HG02884 (cell line): ENCODE data around the gene KRT75.
"Not testable (repeated sequence)": the region's sequence is repeated elsewhere in the genome, so short reads cannot be mapped to it uniquely, and the experiment has no call there.

Source experiments
- ATAC-seq: cut with Tn5 transposase; IDR thresholded peaks from one replicate; pipeline ENCODE4 v1.9.1; 2021; ENCODE audit warnings: mild to moderate bottlenecking, moderate library complexity; ENCODE audit not compliant: unreplicated experiment

The KRT75 gene

GRCh38 chr12:52434081-52434733 is at the start of gene KRT75:
Gene KRT75 (minus strand): TSS chr12:52434371. CDS start chr12:52434304, 67 bp downstream.
- ATAC-seq, result no peak

- ATAC-seq, result no peak
Measured at GRCh38 chr12:52480073-52480472, 45.9 kb upstream of the KRT75 start.

DNA sequence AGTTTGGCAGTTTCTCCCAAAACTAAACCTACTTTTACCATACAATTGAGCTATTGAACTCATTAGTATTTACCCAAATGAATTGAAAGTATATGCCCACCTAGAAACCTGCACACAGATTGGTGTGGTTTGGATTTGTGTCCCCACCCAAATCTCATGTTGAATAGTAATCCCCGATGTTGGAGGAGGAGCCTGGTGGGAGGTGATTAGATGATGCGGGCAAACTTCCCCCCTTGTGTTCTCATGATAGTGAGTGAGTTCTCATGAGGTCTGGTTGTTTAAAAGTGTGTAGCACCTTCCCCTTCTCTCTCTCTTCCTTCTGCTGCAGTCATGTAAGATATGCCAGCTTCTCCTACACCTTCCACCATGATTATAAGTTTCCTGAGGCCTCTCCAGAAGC is 43.5 kb upstream of the KRT75 start:
- ATAC-seq, result no peak

DNA sequence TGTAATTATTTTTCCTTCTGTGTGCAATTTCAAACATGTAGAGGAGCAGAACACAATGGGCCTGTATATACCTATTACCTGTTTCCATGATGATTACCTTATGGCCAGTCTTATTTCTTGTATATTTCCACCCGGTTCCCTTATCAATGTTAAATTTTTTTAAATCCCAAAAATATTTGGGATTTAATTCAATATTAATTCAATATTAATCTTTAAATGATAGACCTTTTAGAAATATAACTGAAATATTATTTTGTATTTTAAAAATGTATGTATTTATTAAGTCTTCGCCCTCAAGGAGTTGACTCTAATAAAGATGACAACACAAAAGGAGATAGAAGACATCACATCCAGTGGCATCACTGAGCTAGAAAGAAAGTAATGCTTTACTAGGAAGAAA is 40.0 kb upstream of the KRT75 start:
- no peak for ATAC-seq

GRCh38 chr12:52473768-52474167 is 39.6 kb upstream of the KRT75 start, which contains the start of gene KRT6C:
Gene KRT6C (minus strand): TSS chr12:52473805. CDS start chr12:52473737, 68 bp downstream.
- ATAC-seq, result no peak

DNA sequence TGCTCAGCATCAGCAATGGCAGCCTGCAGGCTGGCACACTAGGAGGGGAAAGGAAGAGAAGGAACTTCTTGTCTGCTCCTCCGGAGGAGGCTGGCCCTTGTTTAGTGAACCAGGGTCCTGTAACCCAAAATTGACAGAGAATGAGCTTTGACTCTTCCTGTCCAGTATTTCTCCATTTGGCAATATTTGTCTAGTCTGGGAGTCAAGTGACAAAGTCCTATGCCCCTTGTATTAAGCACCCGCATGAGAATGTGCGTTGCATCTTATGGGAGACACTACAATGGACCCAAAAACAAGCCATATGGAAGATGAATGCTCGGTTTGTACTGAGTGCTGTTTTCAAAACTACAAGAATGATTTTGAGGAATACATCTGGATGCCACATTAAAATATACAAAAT is 35.7 kb upstream of the KRT75 start:
- no peak for ATAC-seq

- no peak for ATAC-seq
Measured at GRCh38 chr12:52464897-52465296, 30.7 kb upstream of the KRT75 start.

DNA sequence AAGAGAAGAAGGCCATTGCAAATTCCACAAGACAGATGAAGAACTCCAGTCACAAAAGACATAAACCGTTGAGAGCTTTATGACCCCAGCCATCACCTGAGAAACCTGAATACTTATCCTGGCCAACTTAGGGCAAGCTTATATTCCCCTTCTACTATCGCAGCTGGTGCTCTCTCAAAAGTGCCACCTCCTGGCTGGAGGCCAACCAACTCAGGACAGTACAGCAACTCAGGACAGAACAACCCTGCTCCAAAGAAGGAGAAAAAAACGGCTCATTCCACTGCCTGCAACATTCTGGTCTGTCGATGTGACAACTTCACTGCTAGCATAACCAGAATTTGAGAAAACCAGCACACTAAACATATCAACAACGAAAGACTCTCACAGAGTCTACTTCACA is 27.5 kb upstream of the KRT75 start:
- no peak for ATAC-seq

- no peak for ATAC-seq
Measured at GRCh38 chr12:52458861-52459260, 24.7 kb upstream of the KRT75 start.

DNA sequence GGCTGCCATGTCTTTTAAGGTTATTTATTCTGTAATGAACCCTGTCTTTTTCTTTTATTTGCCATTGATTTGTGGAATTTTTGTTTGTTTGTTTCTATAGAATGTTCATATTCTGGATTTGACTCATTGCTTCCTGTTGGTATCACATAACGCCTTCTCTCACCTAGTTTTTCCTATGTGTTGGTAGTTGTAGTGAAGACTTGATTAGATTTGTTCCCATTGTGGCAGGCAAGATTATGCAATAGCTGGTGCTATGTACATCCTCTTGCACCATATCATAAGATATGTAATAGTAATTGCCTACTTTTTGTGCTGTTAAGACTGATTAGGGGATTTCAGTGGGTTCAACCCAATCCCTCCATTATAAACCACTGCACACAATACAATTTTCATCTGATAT is 21.6 kb upstream of the KRT75 start:
- ATAC-seq, result no peak

- ATAC-seq, result no peak
Measured at GRCh38 chr12:52454411-52455201, 20.4 kb upstream of the KRT75 start.

DNA sequence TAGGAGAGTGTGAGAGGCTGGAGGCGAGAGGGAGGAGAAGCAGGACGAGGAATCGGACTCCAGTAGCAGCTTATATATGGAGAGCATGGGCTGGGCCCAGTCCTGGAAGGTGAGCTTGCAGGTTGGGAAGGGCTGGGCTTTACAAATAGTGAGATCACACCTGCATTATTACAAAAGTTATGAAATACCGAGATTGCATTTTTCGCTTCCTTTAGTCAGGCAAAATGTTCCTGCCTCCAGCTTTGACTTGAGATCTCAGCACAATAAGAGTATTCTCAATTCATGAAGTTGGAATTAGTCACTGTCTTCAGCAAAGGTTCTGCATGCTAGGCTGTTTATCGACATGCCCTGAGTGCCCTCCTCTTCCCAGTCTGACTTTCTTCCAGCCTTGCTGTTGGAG is 17.9 kb upstream of the KRT75 start, which contains the start of gene KRT6B:
Gene KRT6B, minus strand, starts transcription at position 46 of the 400 bp plus-strand sequence. CDS start 68 bp downstream, outside the sequence.
- no peak for ATAC-seq

GRCh38 chr12:52448228-52448627 is 14.1 kb upstream of the KRT75 start:
- ATAC-seq, result no peak

- ATAC-seq, result not testable (repeated sequence)
Measured at GRCh38 chr12:52447196-52447595, 13.0 kb upstream of the KRT75 start.

- ATAC-seq, result no peak
Measured at GRCh38 chr12:52446367-52447045, 12.3 kb upstream of the KRT75 start.

- no peak for ATAC-seq
Measured at GRCh38 chr12:52445876-52446275, 11.7 kb upstream of the KRT75 start.

GRCh38 chr12:52444647-52445595 is 10.8 kb upstream of the KRT75 start:
- ATAC-seq, result no peak

DNA sequence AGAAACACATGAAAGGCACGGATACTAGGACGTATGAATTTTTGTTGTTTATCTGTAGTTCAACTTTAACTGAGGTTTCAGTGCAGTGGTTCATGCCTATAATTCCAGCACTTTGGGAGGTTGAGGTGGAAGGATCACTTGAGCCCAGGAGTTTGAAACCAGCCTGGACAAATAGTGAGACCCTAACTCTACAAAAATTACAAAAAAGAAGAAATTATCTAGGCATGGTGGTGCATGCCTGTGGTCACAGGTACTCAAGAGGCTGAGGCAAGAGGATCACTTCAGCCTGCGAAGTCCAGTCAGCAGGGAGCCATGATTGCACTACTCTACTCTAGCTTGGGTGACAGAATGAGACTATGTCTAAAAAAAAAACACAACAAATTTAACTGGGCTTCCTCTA is 9.8 kb upstream of the KRT75 start:
- ATAC-seq, result no peak

DNA sequence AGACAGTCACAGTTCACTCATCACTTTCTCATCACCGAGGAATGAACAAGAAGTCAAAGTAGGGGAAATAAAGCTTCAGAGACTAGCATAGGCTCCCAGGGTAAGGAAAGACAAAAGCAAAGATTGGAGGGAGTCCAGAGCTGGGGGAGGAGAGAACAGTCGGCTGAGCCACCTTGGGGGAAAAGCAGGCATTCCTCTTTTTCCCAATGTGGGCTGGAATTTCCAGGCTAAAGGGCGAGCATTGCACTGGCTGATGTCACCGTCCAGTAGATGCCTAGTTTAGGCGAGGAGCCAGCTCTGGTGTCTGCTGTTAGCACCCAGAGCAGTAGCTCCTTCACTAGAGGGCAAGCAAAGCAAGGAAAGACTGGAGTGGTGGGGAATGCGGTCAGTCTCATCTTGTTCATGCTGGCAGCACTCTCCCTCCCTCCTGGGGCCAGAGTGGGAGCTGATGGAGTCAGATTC is 8.5 kb upstream of the KRT75 start:
- ATAC-seq, result no peak

DNA sequence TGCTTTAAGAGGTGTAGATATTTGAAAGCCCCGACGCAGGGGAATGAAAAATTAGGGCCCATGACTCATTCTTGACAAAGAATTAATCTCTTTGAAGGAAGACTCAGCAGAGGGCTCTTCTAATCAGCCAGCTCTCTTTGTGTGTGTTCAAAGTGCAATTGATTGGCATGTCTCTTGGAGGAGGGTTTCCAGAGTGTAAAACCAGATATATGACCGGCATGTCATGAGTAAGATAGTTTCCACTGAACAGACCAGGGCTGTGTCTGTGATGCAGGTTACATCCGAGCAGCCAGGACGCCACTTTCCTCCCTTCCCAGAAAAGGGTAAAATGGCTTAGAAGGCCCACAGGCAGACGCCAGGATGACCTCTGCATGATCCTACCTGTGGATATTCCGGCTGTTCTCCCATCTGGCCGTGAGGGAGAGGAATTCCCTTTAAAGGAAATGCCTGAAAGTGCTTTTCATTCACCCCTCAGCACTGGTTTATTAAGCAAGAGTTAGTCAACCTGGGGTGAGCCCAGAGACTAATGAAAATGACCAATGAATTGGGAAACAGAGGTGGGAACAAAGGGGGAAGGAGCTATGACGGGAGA is 7.2 kb upstream of the KRT75 start:
- ATAC-seq, result no peak
